ENCODE measurements around the gene ZMIZ1.

DNA sequence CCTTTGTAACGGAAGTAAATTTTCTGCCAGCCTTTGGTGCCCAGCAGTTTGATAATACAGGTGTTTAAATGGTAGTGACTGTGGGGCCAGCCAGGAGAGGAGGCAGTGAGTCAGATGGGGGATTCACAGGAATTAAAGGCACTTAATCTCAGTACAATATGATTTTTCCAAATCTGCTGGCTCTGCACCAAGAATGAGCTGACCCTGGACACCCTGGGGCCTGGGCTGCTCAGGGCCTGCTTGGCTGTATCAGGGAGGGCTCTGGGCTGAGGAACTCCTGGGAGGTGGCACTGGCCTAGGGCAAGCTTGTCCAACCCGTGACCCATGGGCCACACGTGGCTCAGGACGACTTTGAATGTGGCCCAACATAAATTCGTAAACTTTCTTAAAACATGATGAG is 104.1 kb downstream of the ZMIZ1 start:
- TF ChIP-seq MXI1 (conservative IDR thresholded peaks at IDR 0.05; ENCODE audit: poor library complexity, severe bottlenecking) (no peak), POLR2AphosphoS5 (IDR thresholded peaks at IDR 0.05) (no peak), TAF1 (IDR thresholded peaks at IDR 0.05; ENCODE audit: low read depth) (no peak), EP300 (conservative IDR thresholded peaks at IDR 0.05; ENCODE audit: poor library complexity, severe bottlenecking) (no peak), EZH2 (IDR thresholded peaks at IDR 0.05; ENCODE audit: borderline replicate concordance, insufficient read depth, low read length, poor library complexity, severe bottlenecking) (no peak)
- TF ChIP-seq, protein P1, sequence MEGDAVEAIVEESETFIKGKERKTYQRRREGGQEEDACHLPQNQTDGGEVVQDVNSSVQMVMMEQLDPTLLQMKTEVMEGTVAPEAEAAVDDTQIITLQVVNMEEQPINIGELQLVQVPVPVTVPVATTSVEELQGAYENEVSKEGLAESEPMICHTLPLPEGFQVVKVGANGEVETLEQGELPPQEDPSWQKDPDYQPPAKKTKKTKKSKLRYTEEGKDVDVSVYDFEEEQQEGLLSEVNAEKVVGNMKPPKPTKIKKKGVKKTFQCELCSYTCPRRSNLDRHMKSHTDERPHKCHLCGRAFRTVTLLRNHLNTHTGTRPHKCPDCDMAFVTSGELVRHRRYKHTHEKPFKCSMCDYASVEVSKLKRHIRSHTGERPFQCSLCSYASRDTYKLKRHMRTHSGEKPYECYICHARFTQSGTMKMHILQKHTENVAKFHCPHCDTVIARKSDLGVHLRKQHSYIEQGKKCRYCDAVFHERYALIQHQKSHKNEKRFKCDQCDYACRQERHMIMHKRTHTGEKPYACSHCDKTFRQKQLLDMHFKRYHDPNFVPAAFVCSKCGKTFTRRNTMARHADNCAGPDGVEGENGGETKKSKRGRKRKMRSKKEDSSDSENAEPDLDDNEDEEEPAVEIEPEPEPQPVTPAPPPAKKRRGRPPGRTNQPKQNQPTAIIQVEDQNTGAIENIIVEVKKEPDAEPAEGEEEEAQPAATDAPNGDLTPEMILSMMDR (IDR thresholded peaks at IDR 0.05; ENCODE audit: poor library complexity, severe bottlenecking) = no peak
- TF ChIP-seq, protein P2, sequence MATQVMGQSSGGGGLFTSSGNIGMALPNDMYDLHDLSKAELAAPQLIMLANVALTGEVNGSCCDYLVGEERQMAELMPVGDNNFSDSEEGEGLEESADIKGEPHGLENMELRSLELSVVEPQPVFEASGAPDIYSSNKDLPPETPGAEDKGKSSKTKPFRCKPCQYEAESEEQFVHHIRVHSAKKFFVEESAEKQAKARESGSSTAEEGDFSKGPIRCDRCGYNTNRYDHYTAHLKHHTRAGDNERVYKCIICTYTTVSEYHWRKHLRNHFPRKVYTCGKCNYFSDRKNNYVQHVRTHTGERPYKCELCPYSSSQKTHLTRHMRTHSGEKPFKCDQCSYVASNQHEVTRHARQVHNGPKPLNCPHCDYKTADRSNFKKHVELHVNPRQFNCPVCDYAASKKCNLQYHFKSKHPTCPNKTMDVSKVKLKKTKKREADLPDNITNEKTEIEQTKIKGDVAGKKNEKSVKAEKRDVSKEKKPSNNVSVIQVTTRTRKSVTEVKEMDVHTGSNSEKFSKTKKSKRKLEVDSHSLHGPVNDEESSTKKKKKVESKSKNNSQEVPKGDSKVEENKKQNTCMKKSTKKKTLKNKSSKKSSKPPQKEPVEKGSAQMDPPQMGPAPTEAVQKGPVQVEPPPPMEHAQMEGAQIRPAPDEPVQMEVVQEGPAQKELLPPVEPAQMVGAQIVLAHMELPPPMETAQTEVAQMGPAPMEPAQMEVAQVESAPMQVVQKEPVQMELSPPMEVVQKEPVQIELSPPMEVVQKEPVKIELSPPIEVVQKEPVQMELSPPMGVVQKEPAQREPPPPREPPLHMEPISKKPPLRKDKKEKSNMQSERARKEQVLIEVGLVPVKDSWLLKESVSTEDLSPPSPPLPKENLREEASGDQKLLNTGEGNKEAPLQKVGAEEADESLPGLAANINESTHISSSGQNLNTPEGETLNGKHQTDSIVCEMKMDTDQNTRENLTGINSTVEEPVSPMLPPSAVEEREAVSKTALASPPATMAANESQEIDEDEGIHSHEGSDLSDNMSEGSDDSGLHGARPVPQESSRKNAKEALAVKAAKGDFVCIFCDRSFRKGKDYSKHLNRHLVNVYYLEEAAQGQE (IDR thresholded peaks at IDR 0.05; ENCODE audit: borderline replicate concordance) = no peak
